ENCODE data around the gene DTNB.

DTNB gene

DNA sequence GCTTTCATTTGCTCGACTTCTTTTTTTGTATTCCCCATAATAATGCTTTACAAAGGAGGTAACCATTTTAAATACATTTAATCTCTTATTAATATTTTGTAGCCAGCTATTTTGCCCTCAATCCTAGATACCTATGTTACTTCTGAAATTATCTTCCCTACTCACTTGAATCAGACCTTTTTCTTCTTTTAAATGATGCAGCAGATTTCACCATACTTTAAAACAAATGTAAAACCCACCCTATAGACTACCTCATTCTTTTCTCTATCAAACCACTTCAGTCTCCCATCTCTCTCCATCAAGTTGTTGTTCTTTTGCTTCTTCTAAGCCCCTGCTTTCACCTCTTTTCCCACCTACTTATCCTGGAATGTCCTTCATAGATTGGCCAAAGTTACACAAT lies 180.2 kb downstream of the DTNB start:
- no peak for DNase-seq

DNA sequence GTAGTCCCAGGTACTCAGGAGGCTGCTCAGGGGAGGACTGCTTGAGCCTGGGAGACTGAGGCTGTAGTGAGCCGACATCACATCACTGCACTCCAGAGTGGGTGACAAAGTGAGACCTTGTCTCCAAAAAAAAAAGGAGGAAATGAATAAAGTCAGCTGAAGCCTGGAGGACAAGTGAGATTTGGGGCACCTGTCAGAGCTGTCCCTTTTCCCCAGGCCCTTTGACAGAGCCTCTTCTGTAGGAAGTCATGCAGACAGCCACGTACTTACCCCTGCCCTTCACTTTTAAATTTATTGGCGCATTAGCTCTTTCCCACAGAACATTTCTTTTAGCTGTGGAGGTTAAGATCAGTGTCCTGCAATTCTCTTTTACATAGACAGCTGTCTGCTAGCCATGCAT lies 180.7 kb downstream of the DTNB start:
- DNase-seq = no peak

DNA sequence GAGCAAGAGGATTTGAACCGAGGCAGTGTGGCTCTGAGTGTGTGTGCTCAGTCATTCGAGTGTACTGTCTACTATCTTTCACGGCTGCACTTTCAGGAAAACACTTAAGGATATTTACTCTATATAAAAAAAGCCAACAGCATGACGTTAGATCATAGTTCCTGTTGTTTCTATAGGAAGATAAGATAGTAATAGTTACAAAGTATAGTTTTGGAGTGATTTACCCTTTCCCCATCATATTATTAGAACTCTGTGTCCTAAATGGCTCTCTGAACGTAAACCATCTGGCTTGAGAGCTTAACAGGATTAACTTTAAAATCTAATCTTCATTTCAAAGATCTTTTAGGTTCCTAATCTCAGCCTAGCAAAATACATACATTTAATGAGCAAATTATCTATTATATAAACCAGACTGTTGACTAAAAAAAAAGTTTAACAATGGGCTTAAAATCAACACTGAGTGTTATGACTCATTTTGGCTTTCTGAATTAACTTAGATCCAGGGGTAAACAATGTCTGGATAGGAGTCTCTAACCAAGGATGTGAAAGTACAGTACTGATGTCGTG lies 181.3 kb downstream of the DTNB start:
- DNase-seq = no peak

DNA sequence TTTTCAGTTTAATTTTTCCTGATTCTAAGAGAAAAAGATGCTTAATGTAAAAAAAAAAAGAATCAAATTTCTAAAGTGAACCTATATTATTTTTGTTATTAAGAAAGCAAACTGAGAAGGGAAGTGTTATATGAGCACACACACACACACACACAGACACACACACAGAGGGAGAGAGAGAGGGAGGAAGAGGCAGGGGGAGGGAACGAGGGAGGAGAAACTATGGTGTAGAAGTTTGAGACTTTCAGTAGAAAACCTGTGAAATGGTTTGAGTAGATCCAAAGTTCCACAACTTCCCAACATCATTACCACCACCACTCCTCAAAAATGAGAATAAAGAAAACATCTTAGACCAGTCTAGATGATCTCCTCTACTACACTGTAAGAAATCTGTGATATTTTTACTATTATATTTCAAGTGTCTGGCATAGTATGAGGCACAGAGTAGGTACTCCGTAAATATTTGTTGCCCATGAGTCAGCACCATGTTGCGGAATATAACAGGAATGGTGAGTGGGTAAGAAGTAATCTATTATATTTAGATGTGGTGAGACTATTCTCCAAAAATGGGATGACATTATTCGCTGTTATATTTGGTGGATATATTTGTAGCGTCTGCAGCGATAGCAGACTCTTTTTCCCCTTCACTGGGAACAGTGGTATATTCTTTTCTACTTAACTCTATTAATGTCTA lies 182.2 kb downstream of the DTNB start:
- DNase-seq = no peak

DNA sequence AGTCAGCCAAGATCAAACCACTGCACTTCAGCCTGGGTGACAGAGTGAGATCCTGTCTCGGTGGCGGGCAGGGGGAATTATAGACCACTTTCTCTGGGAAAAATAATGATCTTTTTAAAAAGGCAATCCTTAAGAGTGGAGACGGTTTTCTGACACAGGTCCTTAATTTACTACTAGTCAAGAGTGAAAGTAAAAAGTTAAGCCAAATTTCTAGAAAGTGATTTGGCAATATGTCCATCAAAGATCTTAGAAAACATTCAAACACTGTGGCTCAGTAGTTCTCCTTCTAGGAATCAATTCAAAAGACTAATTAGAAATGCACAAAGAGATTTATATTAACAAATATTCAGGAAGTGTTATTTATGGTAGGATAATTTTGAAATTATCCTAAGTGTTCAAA lies 183.2 kb downstream of the DTNB start:
- DNase-seq = no peak

DNA sequence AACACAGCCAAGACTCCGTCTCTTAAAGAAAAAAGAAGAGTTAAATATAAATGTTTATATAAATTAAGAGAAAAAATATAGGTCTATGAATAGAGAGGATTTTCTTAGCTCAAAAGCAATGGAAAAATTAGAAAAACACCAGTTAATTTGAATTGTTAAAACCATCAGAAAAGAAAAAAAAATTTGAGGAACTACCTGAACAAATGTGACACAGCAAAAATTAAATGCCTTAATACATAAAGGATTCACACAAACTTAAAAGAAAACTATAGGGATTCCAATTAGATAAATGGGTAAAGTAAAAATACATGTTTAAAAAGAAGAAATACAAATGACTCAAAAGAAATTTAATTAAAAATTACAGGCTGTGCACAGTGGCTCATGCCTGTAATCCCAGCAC lies 183.7 kb downstream of the DTNB start:
- DNase-seq = no peak

DNA sequence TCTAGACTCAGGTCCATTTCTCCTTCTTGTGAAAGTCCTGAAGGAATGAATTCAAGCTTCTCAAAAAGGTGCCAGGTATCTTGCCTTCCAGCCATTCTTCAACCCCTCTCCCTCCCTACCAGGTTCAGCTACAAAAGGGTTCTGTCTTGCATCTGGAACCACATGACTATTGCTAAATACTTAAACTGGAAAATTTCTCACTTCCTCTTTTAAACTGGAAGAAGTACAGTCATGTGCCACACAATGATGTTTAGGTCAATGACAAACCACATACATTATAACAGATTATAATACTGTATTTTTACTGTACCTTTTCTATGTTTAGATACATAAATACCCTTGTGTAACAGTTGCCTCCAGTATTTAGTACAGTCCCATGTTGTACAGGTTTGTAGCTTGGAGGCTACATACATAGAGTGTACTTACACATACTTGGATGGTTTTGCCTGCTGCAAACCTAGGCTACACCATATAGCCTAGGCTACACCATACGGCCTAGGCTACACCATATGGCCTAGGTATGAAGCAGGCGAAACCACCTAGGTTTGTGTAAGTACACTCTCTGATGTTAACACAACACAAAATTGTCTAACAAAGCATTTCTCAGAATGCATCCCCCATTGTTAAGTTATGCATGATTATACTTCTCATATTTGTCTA lies 189.6 kb downstream of the DTNB start:
- no peak for DNase-seq

DNA sequence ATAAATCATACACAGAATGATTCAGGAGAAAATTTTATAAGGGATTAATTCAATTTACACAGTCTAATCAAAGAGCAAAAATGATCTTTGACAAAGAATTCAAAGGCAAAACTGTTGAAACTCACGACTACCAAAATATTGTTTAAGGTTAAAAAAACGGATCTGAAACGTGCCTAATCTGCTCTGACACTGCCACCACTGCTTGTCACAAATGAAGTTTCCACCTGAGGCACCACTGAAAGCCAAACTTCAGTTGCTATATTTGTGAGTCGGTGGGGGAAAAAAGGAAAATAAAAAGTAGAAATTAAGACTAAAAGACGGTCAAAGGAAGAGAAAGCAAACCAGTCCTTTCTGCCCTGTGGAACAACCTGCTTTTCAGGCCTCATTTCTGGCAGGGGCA lies 191.0 kb downstream of the DTNB start:
- DNase-seq = no peak

DNA sequence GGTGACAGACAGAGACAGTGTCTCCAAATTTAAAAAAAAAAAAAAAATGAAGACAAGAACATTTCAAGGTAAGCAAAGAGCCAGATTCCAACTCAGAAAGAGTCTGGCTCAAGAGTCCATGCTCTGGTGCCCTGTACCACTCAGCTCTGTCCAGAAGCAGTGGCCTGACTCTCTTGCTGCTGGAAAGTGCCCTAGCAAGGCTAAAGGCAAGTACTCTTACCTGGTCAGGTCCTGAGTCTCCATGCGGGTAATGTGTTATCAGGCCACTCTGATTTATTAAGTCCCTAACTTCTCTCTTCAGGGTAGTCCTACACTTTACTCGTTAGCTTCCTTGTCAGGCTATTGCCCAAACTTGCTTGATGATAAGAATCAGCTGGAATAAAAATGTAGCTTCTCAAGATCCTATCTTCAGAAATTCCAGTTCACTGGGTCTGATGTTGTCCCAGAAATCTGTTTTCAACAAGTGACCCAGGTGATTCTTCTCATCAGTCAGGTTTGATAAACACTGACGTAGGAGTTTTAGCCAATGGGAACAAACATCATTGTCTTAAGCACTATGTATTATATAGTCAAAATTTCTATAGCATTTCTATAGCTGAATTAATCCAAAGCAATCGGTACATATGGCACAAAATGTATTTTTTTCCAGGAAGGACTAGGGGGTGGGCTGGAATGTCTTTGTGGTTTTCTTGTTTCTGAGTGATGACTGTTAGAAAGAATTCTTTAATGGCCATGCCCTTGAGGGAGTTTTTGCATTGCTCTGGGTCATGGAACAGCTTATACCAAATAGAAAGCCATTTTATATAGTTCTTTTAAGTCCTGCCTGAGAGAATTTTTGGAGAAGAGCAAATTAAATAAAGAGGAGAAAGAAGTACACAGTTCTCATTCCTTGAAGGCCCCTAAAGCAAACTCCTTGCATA lies 191.7 kb downstream of the DTNB start:
- DNase-seq = no peak

DNA sequence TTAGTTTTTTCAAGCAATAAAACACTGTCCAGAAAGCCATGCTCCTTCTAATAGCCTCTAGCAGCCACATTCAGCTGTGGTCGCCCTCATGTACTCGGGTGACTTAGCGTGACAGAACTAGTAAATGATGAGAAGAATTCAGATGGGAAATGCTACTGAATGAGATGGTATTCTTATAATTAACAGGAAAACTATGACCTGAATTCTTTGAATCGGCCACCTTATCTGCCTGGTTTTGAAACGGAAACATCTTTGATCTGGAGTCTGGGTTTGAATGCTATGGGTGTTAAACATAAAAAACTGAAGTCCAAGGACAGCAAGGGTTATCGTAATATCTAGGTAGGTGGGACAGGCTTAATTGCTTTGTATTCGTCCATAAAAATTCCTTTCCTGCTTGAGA lies 192.8 kb downstream of the DTNB start:
- no peak for DNase-seq

DNA sequence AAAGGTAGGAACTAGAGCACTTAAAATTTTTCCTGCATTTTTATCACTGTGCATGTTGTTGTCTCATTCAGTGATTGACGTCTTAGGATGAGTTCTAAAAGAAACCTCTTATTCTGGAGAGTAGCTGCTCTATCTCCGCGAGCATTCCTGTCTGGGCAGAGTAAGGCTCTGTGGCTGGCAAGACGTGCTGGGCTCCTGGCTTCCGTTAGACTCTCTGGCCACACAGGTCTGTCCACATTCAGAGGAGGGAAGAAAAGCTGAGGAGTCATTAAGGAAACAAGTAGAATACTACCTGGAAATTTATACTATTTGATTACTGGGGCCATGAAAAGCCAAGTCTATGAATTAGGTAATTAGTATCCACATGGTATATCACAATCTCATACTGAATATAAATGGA lies 193.6 kb downstream of the DTNB start:
- no peak for DNase-seq

DNA sequence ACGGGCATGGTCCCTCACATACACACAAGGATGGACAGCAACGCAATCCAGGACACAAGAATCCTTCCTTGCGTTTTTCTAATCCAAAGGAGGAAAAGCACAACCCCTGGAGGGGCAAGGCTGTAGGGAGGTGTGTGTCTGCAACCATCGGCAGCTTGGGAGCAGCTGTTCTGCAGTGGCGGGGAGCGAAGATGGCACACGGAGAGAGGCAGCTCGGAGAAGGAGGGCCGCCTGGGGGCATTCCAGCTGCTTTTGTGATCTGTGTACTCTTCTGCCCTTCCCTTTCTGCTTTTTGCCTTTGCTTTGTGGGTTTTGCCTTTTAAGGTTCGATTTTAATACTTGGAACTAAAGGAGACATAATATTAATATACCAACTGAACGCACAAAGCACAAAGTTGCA lies 194.6 kb downstream of the DTNB start:
- no peak for DNase-seq

DNA sequence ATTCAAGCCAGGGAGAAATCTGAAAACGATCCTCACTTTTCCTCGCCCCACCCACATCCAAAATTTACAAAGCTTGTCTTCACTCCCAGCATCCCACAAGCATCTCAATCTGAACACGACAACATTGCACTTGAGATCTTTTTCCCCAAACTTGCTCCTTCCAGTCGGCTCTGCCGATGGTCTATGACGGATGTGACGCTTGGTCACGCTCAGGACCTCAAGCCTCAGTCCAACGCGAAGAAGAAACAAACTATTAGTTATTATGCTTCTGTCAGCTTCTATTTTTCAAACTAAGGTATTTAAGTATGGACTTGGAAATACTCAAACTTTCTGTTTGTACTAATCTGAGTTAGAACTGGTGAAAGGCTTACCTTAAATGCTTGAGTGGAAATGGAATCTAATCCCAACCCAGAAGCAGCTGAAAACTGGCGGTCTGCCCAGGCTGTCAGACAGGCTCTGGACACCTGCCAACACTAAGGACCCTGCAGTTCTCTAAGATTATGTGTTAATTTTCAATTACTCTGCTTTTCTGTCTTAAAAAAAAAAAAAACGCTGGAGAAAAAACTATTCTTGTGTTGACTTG lies 199.5 kb downstream of the DTNB start:
- DNase-seq = no peak

DNA sequence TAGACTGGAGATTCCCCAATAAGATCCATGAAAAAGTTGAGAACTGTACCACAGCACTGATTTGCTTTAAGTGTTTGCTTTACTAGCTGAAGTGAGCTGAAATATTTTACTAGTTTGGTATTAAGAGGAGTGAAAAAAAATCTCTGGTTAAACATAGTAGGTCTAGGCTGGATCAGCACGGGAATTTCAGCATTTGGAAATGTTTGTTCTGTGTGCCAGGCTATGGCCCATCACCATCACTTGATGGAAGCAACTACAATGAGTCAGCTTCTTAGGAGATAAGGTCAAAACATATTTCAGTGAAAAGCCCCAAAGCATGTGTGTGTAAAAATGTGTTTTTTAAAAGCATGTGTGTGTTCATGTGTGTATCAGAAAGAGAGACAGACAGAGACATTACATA lies 200.2 kb downstream of the DTNB start:
- no peak for DNase-seq

DNA sequence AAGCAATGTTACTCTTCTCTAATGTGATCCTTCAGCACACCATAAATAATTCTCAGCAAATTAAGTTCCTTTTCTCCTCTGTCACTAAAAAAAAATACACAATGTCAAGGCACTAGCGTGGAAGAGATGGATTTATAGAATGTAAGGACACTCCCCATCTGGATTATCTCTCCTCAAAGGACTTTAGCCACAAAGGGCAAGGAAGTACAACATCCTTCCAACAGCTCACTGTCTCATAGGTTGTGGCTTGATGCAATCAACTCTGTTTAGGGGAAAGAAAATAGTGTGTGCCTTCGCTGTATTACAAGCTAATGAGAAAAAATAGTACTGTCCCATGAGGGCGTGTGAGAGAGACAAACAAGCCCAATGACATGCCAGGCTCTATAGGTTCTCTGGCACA lies 202.6 kb downstream of the DTNB start:
- DNase-seq = no peak

DNA sequence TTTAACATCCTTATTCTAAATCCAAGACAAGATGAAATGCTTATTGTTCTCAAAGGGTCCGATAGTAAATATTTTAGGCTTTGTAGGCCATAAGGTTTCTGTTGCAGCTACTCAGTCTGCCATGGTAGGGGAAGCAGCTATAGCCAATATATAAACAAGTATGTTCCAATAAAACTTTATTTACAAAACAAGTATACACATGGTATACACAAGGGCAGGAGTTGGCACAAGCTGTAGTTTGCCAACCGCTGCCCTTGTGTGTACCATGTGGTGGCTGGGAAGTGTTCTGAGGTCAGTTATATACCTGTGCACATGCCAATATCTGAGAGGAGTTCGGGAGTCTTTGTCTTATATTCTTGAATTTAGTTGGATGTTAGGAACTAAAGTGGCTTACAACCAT lies 205.6 kb downstream of the DTNB start:
- no peak for DNase-seq

DNA sequence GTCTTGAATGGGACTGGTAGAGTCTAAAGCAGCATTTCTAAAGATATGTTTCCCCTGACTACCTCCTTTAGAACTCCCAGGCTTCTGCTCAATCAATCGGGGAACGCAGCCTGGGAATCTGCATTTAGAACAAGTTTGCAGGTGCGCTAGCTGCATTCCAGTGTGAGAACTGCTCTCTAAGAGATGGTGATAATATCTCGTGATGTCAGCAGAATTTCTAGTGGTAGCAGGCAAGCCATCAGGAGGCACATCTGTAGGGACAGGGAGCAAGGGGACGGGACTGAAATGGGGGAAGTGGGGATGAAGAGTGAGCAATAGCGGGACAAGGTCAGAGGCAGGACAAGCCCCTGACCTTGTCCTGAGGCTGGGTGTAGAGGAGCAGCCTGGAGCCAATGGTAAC lies 211.4 kb downstream of the DTNB start:
- no peak for DNase-seq

DNA sequence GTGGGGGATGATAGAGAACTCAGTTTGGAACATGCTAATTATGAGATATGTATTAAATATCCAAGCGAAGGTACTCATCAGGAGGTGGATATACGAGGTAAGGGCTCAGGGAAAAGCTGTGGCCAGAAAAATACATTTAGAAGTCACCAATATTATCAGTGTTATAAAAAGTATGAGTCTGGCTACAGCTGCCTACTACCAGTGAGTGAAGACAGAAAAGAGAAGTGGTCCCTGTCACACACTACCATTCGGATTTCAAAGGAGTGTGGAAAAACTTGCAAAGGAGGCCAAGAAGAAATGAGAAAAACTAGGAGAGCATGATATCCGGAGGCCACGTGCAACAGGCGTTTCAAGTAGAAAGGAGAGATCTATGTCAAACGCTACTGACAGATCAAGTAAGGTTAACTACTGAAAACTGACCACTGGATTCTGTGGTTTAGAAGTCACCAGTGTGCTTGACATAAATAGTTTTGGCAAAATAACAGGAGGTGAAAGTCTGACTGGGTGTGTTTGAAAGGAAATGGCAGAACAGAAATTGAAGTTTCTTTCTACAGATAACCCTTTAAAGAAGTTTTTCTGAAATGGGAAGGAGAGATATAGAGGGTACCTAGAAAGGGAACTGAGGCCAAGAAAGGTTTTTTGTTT lies 213.0 kb downstream of the DTNB start:
- DNase-seq = no peak

DNA sequence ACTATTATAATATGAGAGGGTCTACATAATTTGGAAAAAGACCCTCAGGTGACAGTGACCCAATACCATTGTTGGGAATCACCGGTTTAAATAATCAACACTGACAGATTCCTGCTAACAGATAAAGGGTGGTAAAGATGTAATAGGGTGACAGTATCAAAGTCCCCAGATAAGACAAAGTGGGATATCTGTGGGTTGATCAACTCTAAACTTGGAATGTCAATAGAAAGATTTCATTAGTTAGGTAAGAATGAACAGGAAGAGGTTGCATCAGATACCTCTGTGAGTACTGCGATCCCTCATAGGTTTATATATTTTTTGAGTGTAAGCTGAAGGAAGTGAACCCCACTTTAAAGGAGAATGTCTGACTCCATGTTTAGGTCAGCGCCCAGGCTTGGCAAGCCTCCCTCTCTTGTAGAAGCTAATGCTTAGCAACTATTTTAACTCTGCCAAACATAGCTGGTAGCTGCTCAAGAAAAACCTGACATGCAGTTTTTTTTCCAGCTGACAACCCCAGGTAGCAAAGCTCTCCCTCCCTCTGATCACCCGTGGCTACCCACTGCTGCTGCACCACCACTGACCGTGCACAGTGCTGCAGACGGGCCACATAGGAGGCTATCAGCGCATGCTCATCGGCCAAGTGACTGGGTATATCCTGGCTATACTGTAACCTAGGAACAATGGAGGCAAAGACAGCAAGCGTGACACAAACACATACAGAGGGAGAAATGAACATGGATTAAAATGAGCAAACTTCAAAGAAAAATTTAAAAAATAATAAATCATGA lies 218.4 kb downstream of the DTNB start:
- no peak for DNase-seq

DNA sequence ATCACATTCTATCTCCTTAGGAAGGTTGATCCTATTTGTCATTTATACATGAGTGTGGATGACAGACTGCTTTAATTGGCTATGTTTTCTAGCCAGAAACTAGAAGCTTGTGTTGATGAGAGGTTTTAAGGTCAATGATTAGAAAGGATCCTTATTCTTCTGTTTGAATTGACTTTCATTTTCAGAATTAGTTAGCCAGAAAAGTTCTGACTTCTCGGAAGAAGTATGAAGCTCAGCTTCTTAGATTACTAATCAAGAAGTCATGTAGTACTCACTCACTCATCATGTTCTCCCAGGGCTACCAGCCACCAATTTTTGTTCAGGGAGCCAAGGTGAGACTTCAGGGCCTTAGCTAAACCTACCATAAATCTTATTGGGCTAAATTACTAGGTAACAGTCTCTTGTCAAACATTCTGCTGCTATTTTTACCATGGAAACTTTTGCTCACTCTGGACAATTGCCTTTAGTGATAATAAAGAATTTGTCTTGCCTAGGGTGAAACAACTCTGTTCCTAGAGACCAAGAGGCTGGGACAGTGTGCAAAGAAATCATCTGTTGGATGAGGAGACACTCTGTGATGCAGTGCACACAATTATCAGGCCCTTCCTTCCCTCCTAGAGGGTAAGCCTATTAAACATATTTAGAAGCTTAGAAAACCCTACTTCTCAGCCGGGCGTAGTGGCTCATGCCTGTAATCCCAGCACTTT lies 220.0 kb downstream of the DTNB start:
- DNase-seq = no peak

DNA sequence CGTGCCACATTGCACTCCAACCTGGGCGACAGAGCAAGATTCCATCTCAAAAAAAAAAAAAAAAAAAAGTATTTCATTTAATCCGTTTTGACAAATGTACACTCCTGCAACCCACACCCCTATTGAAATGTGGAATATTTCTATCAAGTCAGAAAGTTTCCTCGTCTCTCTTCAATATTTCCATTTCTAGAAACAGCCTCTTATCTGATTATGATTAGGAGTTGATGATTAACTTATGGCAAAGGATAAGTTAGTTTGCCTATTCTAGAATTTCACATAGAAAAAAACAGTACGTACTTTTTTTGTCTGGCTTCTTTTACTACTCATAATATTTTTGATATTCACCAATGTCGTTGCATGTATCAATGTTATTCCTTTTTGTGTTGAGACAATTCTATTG lies 224.6 kb downstream of the DTNB start:
- no peak for DNase-seq
